SK-N-SH (cell line): ENCODE data around the gene IGF2BP3. TPM values are rescaled to one million over a fixed set of nuclear protein-coding genes. Genes with fewer than 3 reads are reported as not detected.

Experiments
- CTCF ChIA-PET: fragments of 300-600, 350-600 bp; formaldehyde crosslinking; extraction: SDS; loops from one replicate; lab custom pipeline; 2021; lab: Yijun Ruan, JAX
- POLR2A ChIA-PET: fragments of 350-600 bp; sonication (Branson Sonifier 250); formaldehyde crosslinking; extraction: SDS; loops from one replicate; lab custom pipeline; 2020; ENCODE audit warnings: antibody characterized with exemption, inconsistent platforms; lab: Yijun Ruan, JAX
- DNase-seq: peaks from one replicate; pipeline ENCODE4 v3.0.0; 2012
- H2AFZ ChIP-seq: fragments of 200-600 bp; sonication (generic); 2 replicates; pipeline ENCODE4 v1.8.1; 2016; ENCODE audit warnings: antibody characterized with exemption, mild to moderate bottlenecking, low read depth
- H3F3A ChIP-seq: fragments of 200-600 bp; sonication (generic); replicated peaks from 2 replicates; pipeline ENCODE3; 2016; ENCODE audit warnings: antibody characterized with exemption, mild to moderate bottlenecking; ENCODE audit not compliant: insufficient read depth
- H3K27ac ChIP-seq, 2 experiments: fragments of 200-500 bp in 1 of 2; fragments of 200-600 bp in 1 of 2; sonication (Bioruptor generic) in 1 of 2; sonication (generic), shearing (Covaris generic) in 1 of 2; 2 replicates each; pipeline versions ENCODE4 v1.5.1 to v1.6.1; 2014 to 2016; ENCODE audit warnings: low read depth in 2 of 2, inconsistent platforms in 1 of 2, low read length in 1 of 2, mild to moderate bottlenecking in 1 of 2, mixed read lengths in 1 of 2
- H3K27me3 ChIP-seq: fragments of 200-600 bp; sonication (generic), shearing (Covaris generic); 2 replicates; pipeline ENCODE4 v1.6.1; 2016; ENCODE audit warnings: mixed run types; ENCODE audit not compliant: insufficient read depth
- H3K36me3 ChIP-seq, 2 experiments: fragments of 200-500 bp in 1 of 2; fragments of 200-600 bp in 1 of 2; sonication (Bioruptor generic) in 1 of 2; sonication (generic) in 1 of 2; replicated peaks in 1 of 2; 2 replicates each; pipeline versions ENCODE3 to v1.5.1; 2014 to 2016; ENCODE audit warnings: low read length in 1 of 2, mild to moderate bottlenecking in 1 of 2; ENCODE audit not compliant: insufficient read depth in 2 of 2, control insufficient read depth in 1 of 2
- H3K4me1 ChIP-seq, 2 experiments: fragments of 200-500 bp in 1 of 2; fragments of 200-600 bp in 1 of 2; sonication (Bioruptor generic) in 1 of 2; sonication (generic), shearing (Covaris generic) in 1 of 2; 2 replicates each; pipeline versions ENCODE4 v1.5.1 to v1.6.1; 2014 to 2016; ENCODE audit warnings: low read depth in 1 of 2, low read length in 1 of 2, mixed run types in 1 of 2; ENCODE audit not compliant: insufficient read depth in 2 of 2, control insufficient read depth in 1 of 2
- H3K4me2 ChIP-seq: fragments of 200-600 bp; sonication (generic), shearing (Covaris generic); 2 replicates; pipeline ENCODE4 v1.6.1; 2017; ENCODE audit warnings: mixed run types
- H3K4me3 ChIP-seq, 2 experiments: fragments of 200-500 bp in 1 of 2; fragments of 200-600 bp in 1 of 2; sonication (Bioruptor generic) in 1 of 2; sonication (generic), shearing (Covaris generic) in 1 of 2; 2 replicates each; pipeline versions ENCODE4 v1.5.1 to v1.8.1; 2014 to 2016; ENCODE audit warnings: low read depth in 2 of 2, inconsistent platforms in 1 of 2, low read length in 1 of 2, mild to moderate bottlenecking in 1 of 2, mixed read lengths in 1 of 2, moderate library complexity in 1 of 2
- H3K79me2 ChIP-seq: fragments of 200-600 bp; sonication (generic); 2 replicates; pipeline ENCODE4 v1.8.1; 2017; ENCODE audit warnings: mild to moderate bottlenecking; ENCODE audit not compliant: insufficient read depth
- H3K9ac ChIP-seq: fragments of 200-600 bp; sonication (generic); 2 replicates; pipeline ENCODE4 v1.6.1; 2017; ENCODE audit warnings: mixed run types
- H3K9me2 ChIP-seq: fragments of 200-600 bp; sonication (generic); 2 replicates; pipeline ENCODE4 v1.6.1; 2017; ENCODE audit warnings: mixed run types
- H3K9me3 ChIP-seq: fragments of 200-600 bp; sonication (generic); 2 replicates; pipeline ENCODE4 v1.6.1; 2017; ENCODE audit warnings: mixed run types, mild to moderate bottlenecking, moderate library complexity
- H4K20me1 ChIP-seq: fragments of 200-600 bp; sonication (generic); 2 replicates; pipeline ENCODE4 v1.6.1; 2017; ENCODE audit warnings: mild to moderate bottlenecking, mixed run types; ENCODE audit not compliant: insufficient read depth
- CTCF ChIP-seq: fragments of 200-600 bp; sonication (generic); IDR thresholded peaks from 2 replicates; pipeline ENCODE4 v1.6.1; 2017; ENCODE audit warnings: antibody characterized with exemption, mild to moderate bottlenecking, moderate library complexity
- FOSL2 ChIP-seq: IDR thresholded peaks from 2 replicates; pipeline ENCODE4 v1.4.0; 2012; ENCODE audit warnings: low read depth, mild to moderate bottlenecking, moderate library complexity, borderline replicate concordance
- FOXJ3 ChIP-seq: sonication (generic); formaldehyde crosslinking; IDR thresholded peaks from 2 replicates; pipeline ENCODE4 v1.5.1; 2020; ENCODE audit warnings: mild to moderate bottlenecking, missing genetic modification reagents
- FOXM1 ChIP-seq: IDR thresholded peaks from 2 replicates; pipeline ENCODE4 v1.4.0; 2012; ENCODE audit warnings: low read depth, mild to moderate bottlenecking
- GABPA ChIP-seq: IDR thresholded peaks from 2 replicates; pipeline ENCODE4 v1.4.0; 2012; ENCODE audit warnings: low read depth, mild to moderate bottlenecking
- GATA2 ChIP-seq: sonication (generic); formaldehyde crosslinking; IDR thresholded peaks from 2 replicates; pipeline ENCODE4 v1.5.0; 2020; ENCODE audit warnings: mild to moderate bottlenecking, missing genetic modification reagents
- JUND ChIP-seq: IDR thresholded peaks from 2 replicates; pipeline ENCODE4 v1.4.0; 2012
- NFIC ChIP-seq: IDR thresholded peaks from 2 replicates; pipeline ENCODE4 v1.4.0; 2012; ENCODE audit warnings: borderline replicate concordance
- PBX3 ChIP-seq: IDR thresholded peaks from 2 replicates; pipeline ENCODE4; 2012
- RAD21 ChIP-seq: IDR thresholded peaks from 2 replicates; pipeline ENCODE4 v1.6.1; 2012; ENCODE audit warnings: mild to moderate bottlenecking, low read length
- RFX5 ChIP-seq: IDR thresholded peaks from 2 replicates; pipeline ENCODE4 v1.6.1; 2012; ENCODE audit warnings: mild to moderate bottlenecking, improper control_type of control experiment, low read length
- SMC3 ChIP-seq: IDR thresholded peaks from 2 replicates; pipeline ENCODE4 v1.6.1; 2012; ENCODE audit warnings: low read depth, low read length, improper control_type of control experiment
- TCF12 ChIP-seq: IDR thresholded peaks from 2 replicates; pipeline ENCODE4 v1.4.0; 2012
- USF2 ChIP-seq: fragments of 150-350 bp; IDR thresholded peaks from 2 replicates; pipeline ENCODE4 v1.6.1; 2017; ENCODE audit warnings: antibody characterized with exemption, low read length, low read depth, borderline replicate concordance
- YY1 ChIP-seq: IDR thresholded peaks from 2 replicates; pipeline ENCODE4 v1.4.0; 2012; ENCODE audit warnings: low read depth, mild to moderate bottlenecking
- WGBS: methylation state at CpG from one replicate; pipeline ENCODE4 v1.1.6; 2017; ENCODE audit warnings: low lambda C conversion rate; 5-methylcytosine and 5-hydroxymethylcytosine counted together
- polyA plus RNA-seq, 3 experiments: library from polyadenylated mRNA; depleted of rRNA; stranded (reverse); fragments of >200 nt; gene quantifications; 2 replicates each; pipeline ENCODE4 v1.2.3, GENCODE V29; 2012

The IGF2BP3 gene
- polyA plus RNA-seq, 1 of the 3 experiments (the other 2 are of a cell fraction), result 34.4 TPM

- CTCF ChIA-PET, result interaction anchor here (0.6 to 2.6 kb wide), 26 partner anchors 8 to 1617 kb away, joined by 3 to 12 read pairs (median 3); no protein-coding TSS in a partner anchor
- TF ChIP-seq SMC3, result peak; percentile 46
- peak; percentile 67 for TF ChIP-seq PBX3
- TF ChIP-seq FOSL2, result no peak
- TF ChIP-seq JUND, result peak; percentile 29; the same call in 1 of the 2 replicates
- TF ChIP-seq GATA2 (CRISPR knock-in tag), result no peak
- no peak for TF ChIP-seq NFIC
- TF ChIP-seq TCF12, result peak; percentile 37
- no peak for TF ChIP-seq YY1
- no peak for TF ChIP-seq RFX5
- no peak for TF ChIP-seq FOXM1
- no peak for TF ChIP-seq GABPA
- TF ChIP-seq USF2, result no peak
- TF ChIP-seq FOXJ3, result no peak
- TF ChIP-seq RAD21, result peak; percentile 65
- peak; percentile 79 for TF ChIP-seq CTCF
- H3K4me2 ChIP-seq, result peak overlapping the region; percentile 56
Measured at GRCh38 chr7:23357190-23358093, 112.8 kb downstream of the IGF2BP3 start.

More at GRCh38 chr7:23357190-23358093, 112.8 kb downstream of the IGF2BP3 start:
- Histone ChIP-seq H3K9me2 (no peaks in the 10 kb centered on the region), H4K20me1 (peaks cover 10% of the 10 kb centered on the region; the same call in 1 of the 2 replicates), H3K9ac (no peak overlapping the region; the same call in 1 of the 2 replicates), H3K27ac (peak overlapping the region in 1 of 2 experiments; percentile 58; a peak in 2 of 4 replicates), H3K9me3 (no peaks in the 10 kb centered on the region), H3K79me2 (peaks cover 72% of the 10 kb centered on the region), H3K4me1 (peaks cover 0 to 11% of the 10 kb centered on the region in 2 experiments; a peak in 1 of 4 replicates), H2AFZ (no peak overlapping the region), H3K27me3 (no peaks in the 10 kb centered on the region), H3F3A (peaks cover 31% of the 10 kb centered on the region), H3K4me3 (no peak overlapping the region; a peak in 1 of 4 replicates), H3K36me3 (peaks cover 17 to 24% of the 10 kb centered on the region in 2 experiments)
- 35% methylated on average over 6 of the region's 6 CpGs for WGBS
- POLR2A ChIA-PET, result interaction anchor here (1.3 kb wide), 1 partner anchor 174 kb away, joined by 3 read pairs; no protein-coding TSS in a partner anchor
- DNase-seq, result no peak
